ENCODE data around the gene PEPD.
"Not testable (repeated sequence)": the region's sequence is repeated elsewhere in the genome, so short reads cannot be mapped to it uniquely, and the experiment has no call there.

The PEPD gene

GRCh38 chr19:33497131-33497777 lies 24.3 kb downstream of the PEPD start:
- no peak for DNase-seq (ENCODE audit: low spot score)

DNA sequence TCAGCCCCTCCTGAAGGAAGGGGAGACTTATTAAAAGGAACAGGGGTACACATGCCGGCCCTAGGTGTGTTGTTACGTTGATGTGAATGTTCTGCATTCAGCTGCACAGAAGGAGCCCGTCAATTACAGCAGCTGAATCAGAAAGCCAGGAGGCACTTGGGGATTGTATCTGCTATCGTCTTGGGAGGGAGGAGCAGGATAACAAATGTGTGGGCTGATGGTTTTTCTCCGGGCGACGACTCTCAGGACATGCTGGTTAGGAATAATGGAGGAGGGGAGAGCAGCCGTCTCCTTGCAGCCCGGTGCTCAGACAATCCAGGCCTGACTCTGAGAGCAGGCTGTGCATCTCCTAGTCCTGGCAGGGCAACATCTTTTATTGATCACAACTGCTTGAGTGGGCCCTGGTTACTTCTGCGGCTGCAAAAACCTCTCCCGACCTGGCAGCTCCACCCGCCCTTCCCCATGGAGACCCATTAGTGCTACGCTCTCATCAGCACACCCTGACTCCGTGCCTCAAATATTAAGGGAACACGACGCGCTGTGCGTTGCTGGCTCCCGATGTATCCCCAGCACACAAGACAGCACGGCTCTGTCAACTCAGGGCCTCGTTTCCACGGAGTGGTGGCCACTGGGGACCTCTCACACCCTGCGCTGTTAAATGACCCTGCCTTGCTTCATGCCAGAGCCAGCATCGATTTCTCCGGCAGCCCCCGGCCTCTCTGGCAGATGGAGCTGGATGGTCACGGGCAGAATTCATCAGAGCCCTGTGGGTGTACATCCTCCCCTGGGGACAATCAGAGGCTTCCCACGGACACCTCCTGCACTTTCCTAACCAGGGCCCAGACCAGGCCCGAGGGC lies 25.3 kb downstream of the PEPD start:
- DNase-seq (ENCODE audit: low spot score), result no peak

GRCh38 chr19:33493401-33494275 lies 28.0 kb downstream of the PEPD start:
- no peak for DNase-seq (ENCODE audit: low spot score)

DNA sequence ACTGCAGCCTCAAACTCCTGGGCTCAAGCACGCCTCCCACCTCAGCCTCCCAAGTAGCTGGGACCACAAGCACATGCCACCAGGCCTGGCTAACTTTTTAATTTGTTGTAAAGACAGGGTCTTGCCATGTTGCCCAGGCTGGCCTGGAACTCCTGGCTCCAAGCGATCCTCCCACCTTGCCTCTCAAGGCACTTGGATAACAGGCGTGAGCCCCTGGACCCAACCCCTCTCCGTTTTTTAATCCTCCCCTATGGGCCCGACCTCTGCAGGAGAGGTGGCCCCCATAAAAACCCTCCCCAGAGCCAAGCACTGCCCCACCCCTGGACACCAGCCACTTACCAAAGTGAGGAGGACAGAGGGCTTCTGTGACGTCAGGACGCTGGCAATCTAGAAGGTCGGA lies 28.6 kb downstream of the PEPD start:
- DNase-seq (ENCODE audit: low spot score), result no peak

DNA sequence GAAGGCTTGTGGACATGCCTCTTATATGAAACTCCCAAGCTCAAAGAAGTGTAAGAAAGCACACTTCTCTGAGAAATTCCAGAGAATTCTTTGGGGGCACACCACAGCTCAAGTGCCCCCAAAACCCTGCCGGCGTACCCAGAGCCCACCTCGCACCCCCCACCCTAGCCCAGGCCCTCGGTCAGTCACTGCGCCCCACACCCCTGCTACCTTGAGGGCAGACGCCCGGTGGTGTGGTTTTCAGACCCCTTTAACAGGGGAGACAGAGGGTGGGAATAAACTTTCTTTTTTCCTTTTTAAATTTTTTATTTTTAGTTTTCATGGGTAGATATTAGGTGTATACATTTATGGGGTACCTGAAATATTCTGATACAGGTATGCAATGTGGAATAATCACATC lies 29.5 kb downstream of the PEPD start:
- no peak for DNase-seq (ENCODE audit: low spot score)

DNA sequence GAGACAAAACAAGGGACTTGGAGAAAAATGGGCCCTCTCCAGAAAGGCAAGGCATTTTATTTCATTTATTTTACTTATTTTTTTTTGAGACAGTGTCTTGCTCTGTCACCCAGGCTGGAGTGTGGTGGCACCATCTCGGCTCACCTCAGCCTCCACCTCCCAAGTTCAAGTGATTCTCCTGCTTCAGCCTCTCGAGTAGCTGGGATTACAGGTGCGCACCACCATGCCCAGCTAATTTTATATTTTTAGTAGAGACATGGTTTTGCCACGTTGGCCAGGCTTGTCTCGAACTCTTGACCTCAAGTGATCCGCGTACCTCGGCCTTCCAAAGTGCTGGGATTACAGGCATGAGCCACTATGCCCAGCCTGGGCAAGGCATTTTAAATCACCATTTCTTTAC lies 31.0 kb downstream of the PEPD start:
- DNase-seq (ENCODE audit: low spot score), result not testable (repeated sequence)

- no peak for DNase-seq (ENCODE audit: low spot score)
Observed at GRCh38 chr19:33490041-33490451, 31.5 kb downstream of the PEPD start.

- DNase-seq (ENCODE audit: low spot score), result no peak
Observed at GRCh38 chr19:33488826-33489225, 32.8 kb downstream of the PEPD start.

- no peak for DNase-seq (ENCODE audit: low spot score)
Observed at GRCh38 chr19:33487901-33488800, 33.4 kb downstream of the PEPD start.

GRCh38 chr19:33486936-33487811 lies 34.4 kb downstream of the PEPD start:
- no peak for DNase-seq (ENCODE audit: low spot score)

GRCh38 chr19:33486407-33486806 lies 35.2 kb downstream of the PEPD start:
- no peak for DNase-seq (ENCODE audit: low spot score)

DNA sequence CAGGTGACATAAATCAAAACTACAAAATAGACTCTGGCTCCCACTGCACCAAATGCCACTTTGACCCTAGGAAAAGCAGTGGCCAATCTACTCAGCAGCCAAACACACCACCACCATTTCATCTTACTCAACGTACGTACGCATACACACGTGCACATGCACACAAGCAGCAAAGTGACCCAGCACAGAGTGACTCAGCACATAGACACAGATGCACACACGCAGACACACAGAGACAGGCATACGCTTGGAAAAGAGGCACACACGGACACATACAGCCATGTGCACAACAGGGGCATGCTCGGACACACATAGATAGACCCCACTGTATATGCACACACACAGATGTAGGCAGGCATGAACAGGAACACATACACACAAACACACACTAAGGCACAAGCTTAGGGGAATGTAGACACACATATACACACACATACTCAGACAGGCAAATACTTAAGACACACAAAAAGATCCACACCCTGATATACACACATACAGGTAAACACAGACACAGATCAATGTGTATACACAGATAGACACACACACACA lies 37.3 kb downstream of the PEPD start:
- DNase-seq (ENCODE audit: low spot score), result no peak

DNA sequence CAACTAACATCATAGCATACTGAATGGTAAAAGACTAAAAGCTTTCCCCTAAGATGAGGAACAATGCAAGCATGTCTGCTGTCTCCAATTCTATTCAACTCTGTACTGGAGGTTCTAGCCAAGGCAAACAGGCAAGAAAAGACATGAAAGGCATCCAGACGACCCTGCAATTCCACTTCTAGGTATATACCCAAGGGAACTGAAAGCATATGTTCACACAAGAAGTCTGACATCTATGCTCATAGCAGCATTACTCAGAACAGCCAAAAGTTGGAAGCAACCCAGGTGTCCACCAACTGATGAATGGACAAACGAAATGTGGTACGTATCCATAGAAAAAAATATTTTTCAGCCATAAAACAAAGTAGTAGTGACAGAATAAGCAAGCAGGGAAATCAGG lies 39.1 kb downstream of the PEPD start:
- no peak for DNase-seq (ENCODE audit: low spot score)

- no peak for DNase-seq (ENCODE audit: low spot score)
Observed at GRCh38 chr19:33481863-33482262, 39.7 kb downstream of the PEPD start.

DNA sequence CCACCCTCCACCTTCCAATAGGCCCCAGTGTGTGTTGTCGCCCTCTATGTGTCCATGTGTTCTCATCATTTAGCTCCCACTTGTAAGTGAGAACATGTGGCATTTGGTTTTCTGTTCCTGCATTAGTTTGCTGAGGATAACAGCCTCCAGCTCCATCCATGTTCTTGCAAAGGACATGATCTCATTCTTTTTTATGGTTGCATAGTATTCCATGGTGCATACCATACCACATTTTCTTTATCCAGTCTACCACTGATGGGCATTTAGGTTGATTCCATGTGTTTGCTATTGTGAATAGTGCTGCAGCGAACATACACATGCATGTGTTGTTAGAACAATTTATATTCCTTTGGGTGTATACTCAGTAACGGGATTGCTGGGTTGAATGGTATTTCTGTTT lies 42.0 kb downstream of the PEPD start:
- not testable (repeated sequence) for DNase-seq (ENCODE audit: low spot score)

- no peak for DNase-seq (ENCODE audit: low spot score)
Observed at GRCh38 chr19:33477781-33478180, 43.8 kb downstream of the PEPD start.

DNA sequence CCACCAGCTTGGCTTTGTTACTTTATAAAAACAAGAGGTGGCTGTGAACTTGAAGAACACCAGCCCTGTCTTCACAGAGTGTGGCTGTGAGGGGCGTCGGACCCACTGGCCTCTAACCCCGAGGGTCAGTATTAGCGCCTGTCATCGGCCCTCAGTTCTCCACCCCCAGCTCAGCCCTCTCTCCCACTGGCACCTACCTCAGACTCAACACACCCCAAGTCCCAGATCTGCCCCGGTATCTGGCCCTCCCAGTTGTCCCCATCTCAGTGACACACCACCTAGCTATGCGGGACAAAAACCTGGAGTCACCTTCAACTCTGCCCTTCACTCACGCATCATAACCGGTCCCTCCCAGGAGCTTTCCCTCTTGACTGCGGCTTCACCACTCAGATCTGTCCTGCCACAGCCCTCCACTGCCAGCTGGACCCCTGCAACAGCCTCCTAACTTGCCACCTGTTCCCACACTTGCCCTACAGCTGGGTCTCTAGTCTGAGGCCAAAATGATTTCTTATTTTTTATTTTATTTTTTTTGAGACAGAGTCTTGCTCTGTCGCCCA lies 45.4 kb downstream of the PEPD start:
- no peak for DNase-seq (ENCODE audit: low spot score)

DNA sequence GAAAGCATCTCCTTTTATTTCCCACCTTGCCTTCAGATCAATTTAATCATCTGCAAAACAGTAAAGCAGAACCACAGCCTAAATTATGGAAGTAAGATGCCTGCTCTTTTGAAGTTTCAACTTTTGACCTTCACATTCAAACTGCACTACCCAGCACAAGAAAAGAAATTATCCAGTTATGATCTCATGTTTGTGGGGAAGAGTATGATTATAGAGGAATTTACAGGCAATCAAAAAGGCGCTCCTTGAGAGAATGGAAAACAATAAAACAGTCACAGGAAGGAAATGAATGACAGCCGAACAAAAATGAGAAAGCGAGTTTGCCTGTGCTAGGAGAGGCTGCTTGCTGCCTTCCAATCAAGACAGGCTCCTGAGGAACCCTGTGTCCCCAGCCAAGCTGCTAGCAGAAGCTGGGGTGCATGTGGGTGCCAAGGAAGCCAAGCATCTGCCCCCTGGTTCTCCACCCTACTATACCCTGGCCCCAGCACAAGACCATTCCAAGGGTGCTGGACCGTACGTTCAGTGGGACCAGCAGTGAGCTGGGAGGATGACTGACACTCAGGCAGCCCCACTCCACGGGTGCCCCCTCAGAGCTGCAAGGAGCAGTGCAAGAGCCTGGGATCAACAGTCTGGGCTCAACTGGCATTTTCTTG lies 47.8 kb downstream of the PEPD start:
- no peak for DNase-seq (ENCODE audit: low spot score)
